ENCODE measurements around the gene SNIP1.

DNA sequence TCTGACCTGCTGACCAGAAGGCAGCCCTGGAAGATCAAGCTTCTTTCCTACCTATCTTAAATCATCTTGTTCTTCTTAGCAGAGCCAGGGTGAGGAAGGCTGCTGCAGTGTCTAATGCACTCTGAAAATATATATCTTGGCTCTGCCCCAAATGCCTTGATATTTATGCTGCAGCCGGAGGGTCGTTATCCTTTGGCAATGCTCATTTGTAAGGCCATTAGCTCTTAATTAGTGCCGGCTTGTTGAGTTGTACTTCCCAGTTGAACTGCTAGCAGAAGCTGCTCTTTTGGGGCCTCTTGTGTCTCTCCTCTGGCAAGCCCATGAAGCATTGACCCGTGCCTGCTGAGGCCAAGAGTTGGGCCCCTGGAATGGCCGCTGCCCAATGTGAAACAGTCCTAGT, 45.8 kb upstream of the SNIP1 start:
- no peak for TF ChIP-seq CTCF (IDR thresholded peaks at IDR 0.05; ENCODE audit: poor library complexity)
- TF ChIP-seq EZH2phosphoT487 (IDR thresholded peaks at IDR 0.05; ENCODE audit: low read depth, severe bottlenecking, unreplicated experiment) = no peak
- no peak for TF ChIP-seq EZH2 (IDR thresholded peaks at IDR 0.05; ENCODE audit: borderline replicate concordance)

Measured in hepatocyte (in vitro differentiated cells).